Body of pancreas (tissue), 4 donors: ENCODE measurements around the gene CNTNAP2. TPM values are rescaled to one million over a fixed set of nuclear protein-coding genes. Genes with fewer than 3 reads are reported as not detected.

Experiments
- ATAC-seq: fragments of 150-250 bp; one replicate; pipeline ENCODE4 v1.9.1; 2016
- DNase-seq, 4 donors: peaks; one replicate each; pipeline ENCODE4 v3.0.0-alpha.2; 2019
- H3K27ac ChIP-seq, 4 donors: fragments of 200-600 bp; sonication (generic); 1 replicate in 3 of 4; 2 replicates in 1 of 4; pipeline versions ENCODE4 v1.5.1 to v1.6.1; 2016 to 2019; ENCODE audit warnings: mild to moderate bottlenecking in 1 of 4, mixed read lengths in 1 of 4, moderate library complexity in 1 of 4
- H3K27me3 ChIP-seq, 2 donors: fragments of 200-600 bp; sonication (generic); one replicate each; pipeline ENCODE4 v1.6.0; 2016; ENCODE audit warnings: mild to moderate bottlenecking in 1 of 2
- H3K36me3 ChIP-seq, 2 donors: fragments of 200-600 bp; sonication (generic); replicated peaks in 1 of 2; 2 replicates each; pipeline ENCODE4 v1.5.1; 2016; ENCODE audit warnings: low read depth in 2 of 2; ENCODE audit not compliant: insufficient read depth in 1 of 2
- H3K4me1 ChIP-seq: fragments of 200-600 bp; sonication (generic); one replicate; pipeline ENCODE4 v1.6.0; 2016
- H3K4me3 ChIP-seq, 2 donors: fragments of 200-600 bp; sonication (generic); 1 replicate in 1 of 2; 2 replicates in 1 of 2; pipeline ENCODE4 v1.5.1; 2016 to 2019
- H3K9me3 ChIP-seq, 3 donors: fragments of 200-600 bp; sonication (generic); 1 replicate in 2 of 3; 2 replicates in 1 of 3; pipeline ENCODE4 v1.5.1; 2016
- CTCF ChIP-seq, 7 experiments: fragments of 450-650 bp in 4 of 7; fragments of 200-600 bp in 3 of 7; sonication (generic) in 3 of 7; IDR thresholded peaks; one replicate each; pipeline ENCODE4 v1.5.1; 2016 to 2019; ENCODE audit warnings: antibody characterized with exemption in 7 of 7
- POLR2A ChIP-seq, 3 donors: fragments of 450-650 bp; IDR thresholded peaks; one replicate each; pipeline ENCODE4 v1.6.1; 2016; ENCODE audit warnings: antibody characterized with exemption in 3 of 3, mild to moderate bottlenecking in 2 of 3
- WGBS, 2 donors: methylation state at CpG; one replicate each; pipeline ENCODE4 v1.1.5; 2017; 5-methylcytosine and 5-hydroxymethylcytosine counted together
- intact Hi-C: fragments of 100-400 bp; cut with DNase I; formaldehyde crosslinking; loops from one replicate; pipeline ENCODE4 v1.15.1; 2023
- total RNA-seq, 2 donors: library from RNA; depleted of rRNA; stranded (reverse); fragments of >200 nt; gene quantifications; one replicate each; pipeline ENCODE4 v1.1.0, GENCODE V29; 2016

CNTNAP2 gene
- total RNA-seq, 2 donors from 2014 or later: 1.0 TPM; not detected in 1

- intact Hi-C loops: no loop called here
- ATAC-seq (no peak), DNase-seq (no peak)
- Histone ChIP-seq H3K4me1 (no peaks in the 10 kb centered on the region), H3K27me3 (no peaks in the 10 kb centered on the region), H3K27ac (no peak overlapping the region), H3K4me3 (no peak overlapping the region), H3K9me3 (no peaks in the 10 kb centered on the region), H3K36me3 (no peaks in the 10 kb centered on the region)
- TF ChIP-seq POLR2A (IDR thresholded peaks at IDR 0.05) (no peak), CTCF (IDR thresholded peaks at IDR 0.05) (no peak)
- WGBS, 2 donors: 85 to 87% methylated on average over 3 of the region's 3 CpGs
These were observed 1534.4 kb downstream of the CNTNAP2 start for GRCh38 chr7:147650991-147651390.

GRCh38 chr7:147651601-147652000 is 1535.0 kb downstream of the CNTNAP2 start:
- TF ChIP-seq CTCF (IDR thresholded peaks at IDR 0.05) (no peak), POLR2A (IDR thresholded peaks at IDR 0.05) (no peak)
- DNase-seq (no peak), ATAC-seq (no peak)
- H3K36me3 ChIP-seq: no peaks in the 10 kb centered on the region
- no peaks in the 10 kb centered on the region for H3K27me3 ChIP-seq
- H3K4me3 ChIP-seq: no peak overlapping the region
- intact Hi-C loops: no loop called here
- no peaks in the 10 kb centered on the region for H3K4me1 ChIP-seq
- no peaks in the 10 kb centered on the region for H3K9me3 ChIP-seq
- no peak overlapping the region for H3K27ac ChIP-seq
- 32 to 44% methylated on average over 1 of the region's 1 CpG for WGBS, 2 donors

- H3K27ac ChIP-seq: no peak overlapping the region
- no peak for DNase-seq
- no peak overlapping the region for H3K4me3 ChIP-seq
- H3K9me3 ChIP-seq: no peaks in the 10 kb centered on the region
- ATAC-seq: no peak
- 47 to 60% methylated on average over 3 of the region's 3 CpGs for WGBS, 2 donors
- intact Hi-C loops: no loop called here
- H3K36me3 ChIP-seq: no peaks in the 10 kb centered on the region
- H3K27me3 ChIP-seq: no peaks in the 10 kb centered on the region
- H3K4me1 ChIP-seq: no peaks in the 10 kb centered on the region
- TF ChIP-seq POLR2A (IDR thresholded peaks at IDR 0.05) (no peak), CTCF (IDR thresholded peaks at IDR 0.05) (no peak)
These were observed 1536.9 kb downstream of the CNTNAP2 start for GRCh38 chr7:147653456-147653855.

- Histone ChIP-seq H3K27me3 (no peaks in the 10 kb centered on the region), H3K36me3 (no peaks in the 10 kb centered on the region), H3K4me1 (no peaks in the 10 kb centered on the region), H3K4me3 (no peak overlapping the region), H3K27ac (no peak overlapping the region), H3K9me3 (no peaks in the 10 kb centered on the region)
- intact Hi-C loops: no loop called here
- DNase-seq (no peak), ATAC-seq (no peak)
- TF ChIP-seq CTCF (IDR thresholded peaks at IDR 0.05) (no peak), POLR2A (IDR thresholded peaks at IDR 0.05) (no peak)
- 79 to 82% methylated on average over 2 of the region's 2 CpGs for WGBS, 2 donors
These were observed 1541.9 kb downstream of the CNTNAP2 start for GRCh38 chr7:147658392-147658967.
